ENCODE results near the gene PHACTR3.

Gene PHACTR3

DNA sequence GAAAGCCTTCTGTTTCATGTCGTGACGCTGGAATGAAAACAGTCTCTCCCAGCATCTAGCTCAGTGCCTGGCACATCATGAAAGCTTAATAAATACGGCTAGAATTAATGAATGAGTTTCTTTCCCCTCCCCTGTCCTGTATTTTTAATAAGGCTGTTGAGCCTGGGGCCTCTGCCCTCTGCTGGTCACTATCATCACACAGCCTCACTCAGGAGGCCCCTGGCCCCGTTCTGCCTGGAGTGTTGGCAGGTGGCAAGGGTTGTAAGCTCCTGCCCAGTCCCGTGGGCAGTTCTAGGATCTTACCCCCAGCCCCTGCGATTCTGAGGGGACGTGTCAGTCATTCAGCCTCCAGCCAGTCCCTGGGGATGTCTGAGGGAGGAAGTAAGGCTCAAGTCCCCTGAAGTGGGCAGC is 41.4 kb downstream of the PHACTR3 start:
- 68 to 71% methylated on average over 7 of the region's 7 CpGs for WGBS, 2 experiments
- Histone ChIP-seq H3K4me1 (ENCODE audit: control insufficient read depth, insufficient read depth, low read length) (no peaks in the 10 kb centered on the region), H3K36me3 (ENCODE audit: control insufficient read depth, insufficient read depth, low read length) (no peaks in the 10 kb centered on the region)

DNA sequence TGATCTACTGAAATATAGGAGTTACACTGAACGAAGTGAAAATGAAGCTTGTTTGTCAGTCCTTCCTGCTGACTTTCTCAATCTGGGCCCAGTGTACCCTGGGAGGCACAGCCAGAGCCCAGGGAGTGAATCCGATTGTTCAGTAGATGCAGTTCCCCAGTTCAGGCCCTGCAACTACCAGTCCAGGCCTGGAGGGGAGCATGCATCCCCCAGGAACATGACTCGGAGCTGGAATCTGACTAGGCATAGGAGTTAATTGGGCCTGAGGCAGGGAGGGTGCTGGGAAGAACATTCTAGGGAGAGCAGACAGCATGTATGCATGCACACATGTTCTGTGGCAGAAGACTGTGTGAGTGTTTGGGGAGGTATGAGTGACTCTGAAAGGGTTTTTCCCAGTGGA is 42.1 kb downstream of the PHACTR3 start:
- Histone ChIP-seq H3K9me3 (ENCODE audit: control insufficient read depth, low read length) (peaks cover 2% of the 10 kb centered on the region), H3K36me3 (ENCODE audit: control insufficient read depth, insufficient read depth, low read length) (no peaks in the 10 kb centered on the region), H3K4me1 (ENCODE audit: control insufficient read depth, insufficient read depth, low read length) (no peaks in the 10 kb centered on the region), H3K27me3 (ENCODE audit: control insufficient read depth, insufficient read depth, low read length, poor library complexity, severe bottlenecking) (no peaks in the 10 kb centered on the region), H3K4me3 (ENCODE audit: insufficient read depth, low read depth, low read length) (no peak overlapping the region), H3K27ac (ENCODE audit: insufficient read depth, low read depth, low read length, poor library complexity, severe bottlenecking) (no peak overlapping the region)
- 74 to 75% methylated on average over 3 of the region's 3 CpGs for WGBS, 2 experiments

More for the DNA sequence above, 41.4 kb downstream of the PHACTR3 start:
- Histone ChIP-seq H3K27ac (ENCODE audit: insufficient read depth, low read depth, low read length, poor library complexity, severe bottlenecking) (no peak overlapping the region), H3K27me3 (ENCODE audit: control insufficient read depth, insufficient read depth, low read length, poor library complexity, severe bottlenecking) (no peaks in the 10 kb centered on the region), H3K4me3 (ENCODE audit: insufficient read depth, low read depth, low read length) (no peak overlapping the region), H3K9me3 (ENCODE audit: control insufficient read depth, low read length) (peaks cover 2% of the 10 kb centered on the region)

DNA sequence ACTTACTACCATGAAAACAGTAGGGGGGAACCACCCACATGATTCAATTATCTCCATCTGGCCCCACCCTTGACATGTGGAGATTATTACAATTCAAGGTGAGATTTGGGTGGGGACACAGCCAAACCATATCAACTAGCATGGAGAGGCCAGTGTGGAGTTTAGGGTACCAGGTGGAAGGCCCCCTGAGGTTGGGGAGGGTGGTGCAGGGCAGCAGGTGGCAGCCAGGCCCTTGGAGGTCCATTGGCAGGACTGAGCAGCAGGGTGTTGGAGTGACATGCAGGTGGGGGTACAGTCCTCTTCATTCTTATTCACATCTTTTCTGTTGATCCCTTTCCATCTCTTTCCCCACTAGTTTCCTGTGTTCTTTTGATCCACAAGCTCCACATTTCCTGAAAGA is 42.9 kb downstream of the PHACTR3 start:
- Histone ChIP-seq H3K36me3 (ENCODE audit: control insufficient read depth, insufficient read depth, low read length) (no peaks in the 10 kb centered on the region), H3K27me3 (ENCODE audit: control insufficient read depth, insufficient read depth, low read length, poor library complexity, severe bottlenecking) (no peaks in the 10 kb centered on the region), H3K27ac (ENCODE audit: insufficient read depth, low read depth, low read length, poor library complexity, severe bottlenecking) (no peak overlapping the region), H3K4me1 (ENCODE audit: control insufficient read depth, insufficient read depth, low read length) (no peaks in the 10 kb centered on the region), H3K9me3 (ENCODE audit: control insufficient read depth, low read length) (peaks cover 2% of the 10 kb centered on the region), H3K4me3 (ENCODE audit: insufficient read depth, low read depth, low read length) (no peak overlapping the region)

DNA sequence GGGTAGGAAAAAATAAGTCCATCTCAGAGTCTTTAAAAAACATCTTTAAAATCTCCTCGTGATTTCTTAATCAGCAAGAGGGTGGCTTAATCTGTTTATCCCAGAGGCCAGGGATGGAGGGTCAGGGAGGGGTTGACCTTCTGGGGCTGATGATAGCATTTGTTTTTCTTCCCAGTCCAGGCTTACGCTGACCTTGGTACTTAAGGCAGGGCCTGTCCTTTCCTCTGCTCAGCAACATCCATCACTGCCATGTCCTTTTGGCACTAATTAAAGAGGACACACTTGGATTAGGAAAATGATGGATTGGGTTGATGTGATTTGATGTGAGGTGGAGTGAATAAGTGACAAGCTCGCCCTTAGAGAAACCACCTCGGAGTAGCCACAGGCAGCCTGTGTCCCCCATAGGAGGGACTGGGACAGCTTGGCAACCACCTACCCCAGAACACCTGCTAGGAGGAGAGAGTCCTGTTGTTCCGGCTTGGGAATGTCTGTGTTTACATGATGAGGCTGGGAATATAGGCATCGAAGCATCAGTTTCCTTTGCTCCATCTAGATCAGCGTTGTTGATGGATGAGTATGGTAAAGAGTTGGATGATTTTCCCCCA is 44.2 kb downstream of the PHACTR3 start:
- Histone ChIP-seq H3K4me1 (ENCODE audit: control insufficient read depth, insufficient read depth, low read length) (no peaks in the 10 kb centered on the region), H3K36me3 (ENCODE audit: control insufficient read depth, insufficient read depth, low read length) (no peaks in the 10 kb centered on the region), H3K9me3 (ENCODE audit: control insufficient read depth, low read length) (peaks cover 2% of the 10 kb centered on the region), H3K4me3 (ENCODE audit: insufficient read depth, low read depth, low read length) (no peak overlapping the region), H3K27me3 (ENCODE audit: control insufficient read depth, insufficient read depth, low read length, poor library complexity, severe bottlenecking) (no peaks in the 10 kb centered on the region), H3K27ac (ENCODE audit: insufficient read depth, low read depth, low read length, poor library complexity, severe bottlenecking) (no peak overlapping the region)
- 78 to 80% methylated on average over 7 of the region's 7 CpGs for WGBS, 2 experiments

DNA sequence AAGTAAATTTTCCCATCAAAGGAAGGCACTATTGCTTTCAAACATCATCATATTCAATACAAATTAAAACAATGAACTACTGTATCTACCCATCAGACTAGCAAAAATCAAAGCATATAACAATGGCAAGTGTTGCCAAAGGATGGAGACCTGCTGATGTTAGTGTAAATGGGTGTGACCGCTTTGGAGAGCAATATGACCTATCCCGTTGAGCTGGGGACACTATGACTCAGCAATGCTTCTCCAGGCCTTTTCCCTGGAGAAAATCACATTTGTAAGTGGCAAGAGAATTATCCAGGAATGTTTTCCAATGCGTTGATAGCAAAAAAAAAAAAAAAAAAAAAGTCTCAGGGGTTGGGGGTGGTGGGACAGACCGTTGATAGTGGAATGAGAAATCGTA is 46.1 kb downstream of the PHACTR3 start:
- no peak overlapping the region for H3K27ac ChIP-seq (ENCODE audit: insufficient read depth, low read depth, low read length, poor library complexity, severe bottlenecking)
- no peaks in the 10 kb centered on the region for H3K36me3 ChIP-seq (ENCODE audit: control insufficient read depth, insufficient read depth, low read length)
- peaks cover 2% of the 10 kb centered on the region for H3K9me3 ChIP-seq (ENCODE audit: control insufficient read depth, low read length)
- H3K4me1 ChIP-seq (ENCODE audit: control insufficient read depth, insufficient read depth, low read length), result no peaks in the 10 kb centered on the region
- H3K4me3 ChIP-seq (ENCODE audit: insufficient read depth, low read depth, low read length), result no peak overlapping the region
- WGBS, 2 experiments, result 61 to 69% methylated on average over 5 of the region's 5 CpGs
- H3K27me3 ChIP-seq (ENCODE audit: control insufficient read depth, insufficient read depth, low read length, poor library complexity, severe bottlenecking), result no peaks in the 10 kb centered on the region

DNA sequence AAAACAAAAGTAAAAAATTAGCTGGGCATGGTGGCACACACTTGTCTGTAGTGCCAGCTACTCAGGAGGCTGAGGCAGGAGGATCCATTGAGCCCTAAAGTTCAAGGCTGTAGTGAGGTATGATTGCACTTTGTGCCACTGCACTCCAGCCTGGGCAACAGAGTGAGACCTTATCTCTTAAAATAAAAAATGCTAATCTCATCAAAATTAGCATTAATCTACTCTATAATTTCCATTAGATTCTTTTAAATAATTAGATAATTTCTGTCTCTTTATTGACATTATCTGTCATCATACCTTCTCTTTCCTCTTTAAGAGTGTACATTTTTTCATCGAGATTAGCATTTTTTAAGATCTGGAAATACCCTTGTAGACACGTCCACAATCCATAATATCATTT is 48.0 kb downstream of the PHACTR3 start:
- no peak overlapping the region for H3K4me3 ChIP-seq (ENCODE audit: insufficient read depth, low read depth, low read length)
- H3K36me3 ChIP-seq (ENCODE audit: control insufficient read depth, insufficient read depth, low read length), result no peaks in the 10 kb centered on the region
- H3K27me3 ChIP-seq (ENCODE audit: control insufficient read depth, insufficient read depth, low read length, poor library complexity, severe bottlenecking), result no peaks in the 10 kb centered on the region
- WGBS, 2 experiments, result 66 to 68% methylated on average over 2 of the region's 2 CpGs
- no peaks in the 10 kb centered on the region for H3K4me1 ChIP-seq (ENCODE audit: control insufficient read depth, insufficient read depth, low read length)
- H3K27ac ChIP-seq (ENCODE audit: insufficient read depth, low read depth, low read length, poor library complexity, severe bottlenecking), result no peak overlapping the region
- peaks cover 2% of the 10 kb centered on the region for H3K9me3 ChIP-seq (ENCODE audit: control insufficient read depth, low read length)

DNA sequence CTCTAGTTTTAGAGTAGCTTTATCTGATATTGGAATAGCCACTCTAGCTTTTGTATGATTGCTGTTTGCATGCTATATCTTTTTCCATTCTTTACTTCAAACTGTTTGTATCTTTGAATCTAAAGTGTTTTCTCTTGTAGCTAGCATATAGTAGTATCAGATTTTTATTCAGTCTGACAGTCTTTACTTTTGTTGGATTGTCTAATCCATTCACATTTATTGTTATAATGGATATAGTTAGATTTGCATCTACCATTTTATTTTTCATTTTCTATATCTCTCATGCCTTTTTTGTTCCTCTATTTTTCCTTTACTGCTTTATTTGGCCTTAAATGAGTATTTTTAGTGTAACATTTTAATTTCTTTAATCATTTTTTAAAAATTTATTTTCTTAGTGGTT is 52.1 kb downstream of the PHACTR3 start:
- Histone ChIP-seq H3K4me3 (ENCODE audit: insufficient read depth, low read depth, low read length) (no peak overlapping the region), H3K4me1 (ENCODE audit: control insufficient read depth, insufficient read depth, low read length) (no peaks in the 10 kb centered on the region), H3K36me3 (ENCODE audit: control insufficient read depth, insufficient read depth, low read length) (no peaks in the 10 kb centered on the region), H3K27ac (ENCODE audit: insufficient read depth, low read depth, low read length, poor library complexity, severe bottlenecking) (no peak overlapping the region), H3K27me3 (ENCODE audit: control insufficient read depth, insufficient read depth, low read length, poor library complexity, severe bottlenecking) (no peaks in the 10 kb centered on the region), H3K9me3 (ENCODE audit: control insufficient read depth, low read length) (peaks cover 4% of the 10 kb centered on the region)

DNA sequence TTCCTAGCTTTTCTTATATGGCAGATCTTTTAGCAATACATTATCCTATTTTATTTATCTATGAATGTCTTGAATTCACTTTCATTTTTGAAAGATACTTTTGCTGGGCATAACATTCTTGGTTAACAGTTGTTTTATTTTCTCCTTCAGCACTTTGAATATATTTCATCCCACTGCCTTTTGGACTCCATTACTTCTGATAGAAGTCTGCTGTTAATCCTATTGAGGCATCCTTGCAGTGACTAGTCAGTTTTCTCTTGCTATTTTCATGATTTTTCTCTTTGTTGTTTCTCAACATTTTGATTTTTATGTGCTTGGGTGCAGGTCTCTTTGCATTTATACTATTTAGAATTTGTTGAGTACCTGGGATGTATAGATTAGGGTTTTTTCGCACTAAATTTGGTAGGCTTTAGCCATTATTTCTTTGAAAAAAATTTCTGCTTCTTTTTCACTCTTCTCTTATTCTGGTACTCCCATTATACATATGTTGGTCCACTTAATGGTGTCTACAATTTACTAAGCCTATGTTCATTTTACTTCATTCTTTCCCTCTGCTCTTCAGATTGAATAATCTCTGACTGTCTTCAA is 53.2 kb downstream of the PHACTR3 start:
- H3K4me3 ChIP-seq (ENCODE audit: insufficient read depth, low read depth, low read length), result no peak overlapping the region
- WGBS, 2 experiments, result 0% methylated on average over 1 of the region's 1 CpG; no CpG with 5 or more reads in 1 of the 2 experiments
- H3K27ac ChIP-seq (ENCODE audit: insufficient read depth, low read depth, low read length, poor library complexity, severe bottlenecking), result no peak overlapping the region
- no peaks in the 10 kb centered on the region for H3K36me3 ChIP-seq (ENCODE audit: control insufficient read depth, insufficient read depth, low read length)
- H3K4me1 ChIP-seq (ENCODE audit: control insufficient read depth, insufficient read depth, low read length), result no peaks in the 10 kb centered on the region
- H3K9me3 ChIP-seq (ENCODE audit: control insufficient read depth, low read length), result peaks cover 4% of the 10 kb centered on the region
- H3K27me3 ChIP-seq (ENCODE audit: control insufficient read depth, insufficient read depth, low read length, poor library complexity, severe bottlenecking), result no peaks in the 10 kb centered on the region

DNA sequence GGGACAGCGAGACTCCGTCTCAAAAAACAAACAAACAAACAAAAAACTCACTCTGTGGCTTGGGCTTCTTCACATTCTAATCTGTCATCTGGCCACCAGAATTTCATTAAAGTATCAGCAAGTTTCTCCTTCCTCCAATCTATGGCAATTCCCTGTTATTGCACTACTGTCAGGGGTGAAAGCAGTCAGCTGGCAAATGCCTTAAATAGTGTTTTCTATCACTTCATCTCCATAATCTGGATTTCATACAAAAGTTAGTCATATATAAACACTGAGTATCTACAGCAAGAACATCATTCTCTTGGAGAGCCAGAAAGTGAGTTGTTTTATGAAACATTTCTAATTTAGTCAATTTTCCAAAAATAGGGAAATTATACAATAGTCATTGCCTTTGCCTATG is 56.1 kb downstream of the PHACTR3 start:
- H3K9me3 ChIP-seq (ENCODE audit: control insufficient read depth, low read length), result peaks cover 4% of the 10 kb centered on the region
- H3K36me3 ChIP-seq (ENCODE audit: control insufficient read depth, insufficient read depth, low read length), result no peaks in the 10 kb centered on the region
- H3K4me3 ChIP-seq (ENCODE audit: insufficient read depth, low read depth, low read length), result no peak overlapping the region
- no peak overlapping the region for H3K27ac ChIP-seq (ENCODE audit: insufficient read depth, low read depth, low read length, poor library complexity, severe bottlenecking)
- H3K27me3 ChIP-seq (ENCODE audit: control insufficient read depth, insufficient read depth, low read length, poor library complexity, severe bottlenecking), result no peaks in the 10 kb centered on the region
- no peaks in the 10 kb centered on the region for H3K4me1 ChIP-seq (ENCODE audit: control insufficient read depth, insufficient read depth, low read length)
- 87 to 93% methylated on average over 2 of the region's 2 CpGs for WGBS, 2 experiments

DNA sequence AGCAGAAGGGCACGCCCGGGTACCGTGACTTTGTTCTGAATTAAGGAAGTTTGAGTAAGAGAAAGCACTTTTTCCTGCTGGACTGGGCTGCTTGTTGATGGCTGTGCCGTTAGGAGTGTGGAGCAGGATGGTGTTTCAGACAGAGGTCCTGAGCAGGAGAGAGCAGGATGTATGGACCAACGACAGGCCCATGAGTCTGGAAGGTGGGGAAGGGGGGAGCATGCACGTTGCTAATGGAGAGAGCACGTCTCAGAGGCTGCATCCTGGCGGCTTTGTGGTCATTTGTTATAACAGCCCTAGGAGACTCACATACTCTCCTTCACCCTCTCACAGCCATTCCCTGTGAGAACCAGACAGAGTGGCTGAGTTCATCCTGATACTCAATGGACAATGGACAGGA is 56.8 kb downstream of the PHACTR3 start:
- no peak overlapping the region for H3K27ac ChIP-seq (ENCODE audit: insufficient read depth, low read depth, low read length, poor library complexity, severe bottlenecking)

DNA sequence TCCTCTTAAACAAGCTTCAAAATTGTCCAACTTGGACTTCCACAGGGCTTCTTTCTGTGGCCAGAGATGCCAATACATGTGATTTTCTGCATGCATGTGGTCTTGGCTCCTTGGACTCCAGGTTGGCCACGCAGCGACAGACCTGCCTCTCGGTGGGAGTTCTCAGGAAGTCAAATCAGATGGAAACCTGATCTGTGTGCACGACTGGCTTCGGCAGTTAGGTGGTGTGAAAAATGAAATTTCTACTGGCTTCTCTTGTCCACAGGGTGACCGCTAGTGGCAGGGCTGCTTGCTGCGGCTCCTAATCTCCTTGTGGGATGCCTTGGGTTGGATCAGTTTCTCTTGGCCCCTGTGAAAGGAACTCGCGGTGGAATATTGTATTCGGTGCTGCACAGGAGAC is 57.3 kb downstream of the PHACTR3 start:
- 82 to 85% methylated on average over 10 of the region's 10 CpGs for WGBS, 2 experiments
- H3K27ac ChIP-seq (ENCODE audit: insufficient read depth, low read depth, low read length, poor library complexity, severe bottlenecking), result no peak overlapping the region
- no peak overlapping the region for H3K4me3 ChIP-seq (ENCODE audit: insufficient read depth, low read depth, low read length)
- peaks cover 4% of the 10 kb centered on the region for H3K9me3 ChIP-seq (ENCODE audit: control insufficient read depth, low read length)
- no peaks in the 10 kb centered on the region for H3K4me1 ChIP-seq (ENCODE audit: control insufficient read depth, insufficient read depth, low read length)
- H3K27me3 ChIP-seq (ENCODE audit: control insufficient read depth, insufficient read depth, low read length, poor library complexity, severe bottlenecking), result no peaks in the 10 kb centered on the region
- H3K36me3 ChIP-seq (ENCODE audit: control insufficient read depth, insufficient read depth, low read length), result no peaks in the 10 kb centered on the region

More for the DNA sequence above, 56.8 kb downstream of the PHACTR3 start:
- Histone ChIP-seq H3K27me3 (ENCODE audit: control insufficient read depth, insufficient read depth, low read length, poor library complexity, severe bottlenecking) (no peaks in the 10 kb centered on the region), H3K36me3 (ENCODE audit: control insufficient read depth, insufficient read depth, low read length) (no peaks in the 10 kb centered on the region), H3K4me1 (ENCODE audit: control insufficient read depth, insufficient read depth, low read length) (no peaks in the 10 kb centered on the region), H3K4me3 (ENCODE audit: insufficient read depth, low read depth, low read length) (no peak overlapping the region), H3K9me3 (ENCODE audit: control insufficient read depth, low read length) (peaks cover 4% of the 10 kb centered on the region)
- 69 to 71% methylated on average over 8 of the region's 8 CpGs for WGBS, 2 experiments

Data from ectodermal cell (in vitro differentiated cells).